Keratinocyte (primary cell): ENCODE data around the gene MAP4K1. TPM values are rescaled to one million over a fixed set of nuclear protein-coding genes. Genes with fewer than 3 reads are reported as not detected.

Experiments used
- DNase-seq: peaks from one replicate; pipeline ENCODE4 v3.0.0-alpha.2; 2011; ENCODE audit warnings: low read depth, missing footprints, low spot score
- FAIRE-seq: peaks from 2 replicates; lab custom pipeline; 2011; peaks lifted over from hg19 to GRCh38; lab: Jason Lieb, UNC
- H2AFZ ChIP-seq: 2 replicates; pipeline ENCODE4 v1.6.0; 2012; ENCODE audit warnings: low read length, control low read depth, inconsistent platforms; ENCODE audit not compliant: control insufficient read depth
- H3K27ac ChIP-seq: 2 replicates; pipeline ENCODE4 v1.5.1; 2011; ENCODE audit warnings: low read length; ENCODE audit not compliant: control insufficient read depth, insufficient read depth
- H3K27me3 ChIP-seq: 3 replicates; pipeline ENCODE4 v1.6.0; 2011; ENCODE audit warnings: low read length; ENCODE audit not compliant: control insufficient read depth, insufficient read depth; ENCODE audit errors: extremely low read depth
- H3K36me3 ChIP-seq, 2 experiments: 2 replicates in 1 of 2; 3 replicates in 1 of 2; pipeline ENCODE4 v1.5.1; 2011; ENCODE audit warnings: low read length in 2 of 2, mild to moderate bottlenecking in 1 of 2; ENCODE audit not compliant: control insufficient read depth in 2 of 2, insufficient read depth in 2 of 2; ENCODE audit errors: extremely low read depth in 1 of 2
- H3K4me1 ChIP-seq: 3 replicates; pipeline ENCODE4 v1.5.1; 2011; ENCODE audit warnings: low read length; ENCODE audit not compliant: control insufficient read depth, insufficient read depth; ENCODE audit errors: extremely low read depth
- H3K4me2 ChIP-seq: 3 replicates; pipeline ENCODE4 v1.6.0; 2011; ENCODE audit warnings: low read depth, low read length; ENCODE audit not compliant: control insufficient read depth, insufficient read depth; ENCODE audit errors: extremely low read depth
- H3K4me3 ChIP-seq, 3 experiments: fragments of 200-600 bp in 1 of 3; sonication (generic) in 1 of 3; 2 replicates in 2 of 3; 3 replicates in 1 of 3; pipeline ENCODE4 v1.5.1; 2011 to 2016; ENCODE audit warnings: low read length in 3 of 3, mild to moderate bottlenecking in 3 of 3, control low read depth in 2 of 3, inconsistent platforms in 1 of 3, low read depth in 1 of 3, mixed read lengths in 1 of 3, mixed run types in 1 of 3, moderate library complexity in 1 of 3; ENCODE audit not compliant: control insufficient read depth in 2 of 3, insufficient read depth in 2 of 3; ENCODE audit errors: extremely low read depth in 1 of 3
- H3K79me2 ChIP-seq: 2 replicates; pipeline ENCODE4 v1.6.0; 2012; ENCODE audit warnings: low read length; ENCODE audit not compliant: control insufficient read depth, insufficient read depth
- H3K9ac ChIP-seq: 3 replicates; pipeline ENCODE4 v1.6.0; 2011; ENCODE audit warnings: low read length; ENCODE audit not compliant: control insufficient read depth, insufficient read depth; ENCODE audit errors: extremely low read depth
- H3K9me1 ChIP-seq: 3 replicates; pipeline ENCODE4 v1.6.0; 2011; ENCODE audit warnings: low read length; ENCODE audit not compliant: control insufficient read depth, insufficient read depth; ENCODE audit errors: extremely low read depth
- H3K9me3 ChIP-seq: 2 replicates; pipeline ENCODE4 v1.5.1; 2012; ENCODE audit warnings: low read depth, low read length; ENCODE audit not compliant: control insufficient read depth
- H4K20me1 ChIP-seq: 3 replicates; pipeline ENCODE4 v1.6.0; 2011; ENCODE audit warnings: low read length; ENCODE audit not compliant: control insufficient read depth, insufficient read depth; ENCODE audit errors: extremely low read depth
- CTCF ChIP-seq, 3 experiments: IDR thresholded peaks in 1 of 3; conservative IDR thresholded peaks in 1 of 3; optimal IDR thresholded peaks in 1 of 3; 2 replicates in 2 of 3; 3 replicates in 1 of 3; pipeline versions ENCODE3 to v1.5.1; 2011; ENCODE audit warnings: low read length in 3 of 3, mild to moderate bottlenecking in 3 of 3, moderate library complexity in 2 of 3, control low read depth in 1 of 3, inconsistent platforms in 1 of 3; ENCODE audit not compliant: insufficient read depth in 2 of 3; ENCODE audit errors: extremely low read depth in 1 of 3
- EZH2 ChIP-seq: IDR thresholded peaks from one replicate; pipeline ENCODE4 v1.6.1; 2012; ENCODE audit warnings: inconsistent platforms, mild to moderate bottlenecking, low read length, moderate library complexity
- dilution Hi-C: fragments of 300-500 bp; cut with MboI; formaldehyde crosslinking; loops from one replicate; pipeline ENCODE4 v1.7.0; 2020; ENCODE audit warnings: low sequenced_read_pairs; ENCODE audit not compliant: extremely low pct_ligation_motif_present
- polyA plus RNA-seq, 5 experiments: library from polyadenylated mRNA; depleted of rRNA in 3 of 5; stranded (reverse) in 3 of 5; stranded (forward) in 1 of 5; unstranded in 1 of 5; fragments of >200 nt; gene quantifications; 1 replicate in 1 of 5; 2 replicates in 3 of 5; 3 replicates in 1 of 5; pipeline versions ENCODE4 v1.2.1 to v1.2.3, GENCODE V29; 2011 to 2012; ENCODE audit warnings: missing spikeins in 2 of 5, low read depth in 1 of 5, low replicate concordance in 1 of 5

The MAP4K1 gene
- polyA plus RNA-seq, 1 donor (not counting 4 experiments of a cell fraction or from before 2014, with no cell fraction given): 0.25 TPM

DNA sequence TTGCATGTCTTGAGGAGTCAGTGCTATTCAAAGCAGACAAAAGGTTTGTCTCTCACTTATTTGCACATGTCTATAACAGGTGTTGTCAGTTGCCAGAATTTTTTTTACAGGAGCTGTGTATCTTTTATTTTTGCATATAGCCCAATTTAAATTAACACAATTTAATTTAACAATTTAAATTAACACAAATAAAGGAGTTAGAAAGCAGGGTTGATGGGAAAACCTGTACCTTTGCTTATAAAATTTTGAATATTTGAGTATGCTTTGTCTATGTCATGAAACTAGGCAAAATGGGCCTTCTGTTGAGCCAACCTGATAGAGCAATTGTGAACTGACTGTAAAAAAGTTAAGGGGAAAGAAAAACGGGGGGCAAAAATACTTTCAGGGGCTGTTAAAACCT lies 78.0 kb downstream of the MAP4K1 start:
- TF ChIP-seq CTCF (optimal IDR thresholded peaks at IDR 0.05 in 1 of 3, IDR thresholded peaks at IDR 0.05 in 1 of 3, conservative IDR thresholded peaks at IDR 0.05 in 1 of 3; ENCODE audit: extremely low read depth in 1 of 3, insufficient read depth in 2 of 3, low read length in 3 of 3): no peak
- TF ChIP-seq EZH2: no peak
- peaks cover 6% of the 10 kb centered on the region for H3K9me3 ChIP-seq
- FAIRE-seq: no peak
- no peaks in the 10 kb centered on the region for H4K20me1 ChIP-seq
- H3K4me3 ChIP-seq: no peak overlapping the region
- peaks cover 5% of the 10 kb centered on the region for H3K27me3 ChIP-seq
- no peak overlapping the region for H3K9ac ChIP-seq
- H3K79me2 ChIP-seq: no peaks in the 10 kb centered on the region
- peaks cover 7% of the 10 kb centered on the region for H3K4me1 ChIP-seq
- no peak overlapping the region for H2AFZ ChIP-seq
- no peaks in the 10 kb centered on the region for H3K9me1 ChIP-seq
- H3K4me2 ChIP-seq: no peak overlapping the region
- DNase-seq: no peak
- H3K36me3 ChIP-seq: no peaks in the 10 kb centered on the region
- dilution Hi-C loops: no loop called here
- H3K27ac ChIP-seq: no peak overlapping the region

- Histone ChIP-seq H3K4me3 (no peak overlapping the region), H3K9me1 (no peaks in the 10 kb centered on the region), H3K9me3 (peaks cover 11% of the 10 kb centered on the region), H2AFZ (no peak overlapping the region), H3K79me2 (no peaks in the 10 kb centered on the region), H3K27ac (no peak overlapping the region), H4K20me1 (no peaks in the 10 kb centered on the region), H3K4me1 (no peaks in the 10 kb centered on the region), H3K4me2 (no peak overlapping the region), H3K36me3 (no peaks in the 10 kb centered on the region), H3K9ac (no peak overlapping the region), H3K27me3 (peaks cover 10% of the 10 kb centered on the region)
- dilution Hi-C loops: no loop called here
- no peak for TF ChIP-seq CTCF (optimal IDR thresholded peaks at IDR 0.05 in 1 of 3, IDR thresholded peaks at IDR 0.05 in 1 of 3, conservative IDR thresholded peaks at IDR 0.05 in 1 of 3; ENCODE audit: extremely low read depth in 1 of 3, insufficient read depth in 2 of 3, low read length in 3 of 3)
- no peak for TF ChIP-seq EZH2
- FAIRE-seq: no peak
- no peak for DNase-seq
Observed at GRCh38 chr19:38538793-38539528, 78.8 kb downstream of the MAP4K1 start.
